K562 (cell line): ENCODE results near the gene PIH1D1. TPM values are rescaled to one million over a fixed set of nuclear protein-coding genes. Genes with fewer than 3 reads are reported as not detected.
A peak's percentile ranks its signal among the peaks of the same experiment; 100 is the strongest.

ENCODE experiments used
- E2F6 ChIP-seq, 2 experiments: IDR thresholded peaks; 2 replicates each; pipeline ENCODE4 v1.6.1; 2011; ENCODE audit warnings: borderline replicate concordance in 1 of 2, control low read depth in 1 of 2, low read depth in 1 of 2, low read length in 1 of 2, mild to moderate bottlenecking in 1 of 2, mixed read lengths in 1 of 2, moderate library complexity in 1 of 2; ENCODE audit not compliant: insufficient read depth in 1 of 2, insufficient read length in 1 of 2, poor library complexity in 1 of 2, severe bottlenecking in 1 of 2; ENCODE audit errors: extremely low read depth in 1 of 2
- FOSL1 ChIP-seq: fragments of 200-800 bp; sonication (Bioruptor generic); conservative IDR thresholded peaks from 2 replicates; pipeline ENCODE4 v1.6.1; 2016; ENCODE audit warnings: missing genetic modification characterization, missing compliant biosample characterization
- HCFC1 ChIP-seq: IDR thresholded peaks from 2 replicates; pipeline ENCODE4 v1.6.1; 2012; ENCODE audit warnings: low read depth, low read length, improper control_type of control experiment
- HNRNPUL1 ChIP-seq: fragments of 200-400 bp; formaldehyde crosslinking; IDR thresholded peaks from 2 replicates; pipeline ENCODE4 v1.6.1; 2017; ENCODE audit warnings: low read length
- KAT7 ChIP-seq: sonication (generic); formaldehyde crosslinking; IDR thresholded peaks from 2 replicates; pipeline ENCODE4 v1.8.0; 2022; ENCODE audit warnings: missing genetic modification reagents, mild to moderate bottlenecking, borderline replicate concordance
- MAZ ChIP-seq, 2 experiments: fragments of 450-650 bp in 1 of 2; sonication (generic) in 1 of 2; formaldehyde crosslinking; IDR thresholded peaks in 1 of 2; conservative IDR thresholded peaks in 1 of 2; 2 replicates each; pipeline versions ENCODE4 v1.4.0 to v1.5.0; 2020; ENCODE audit warnings: mild to moderate bottlenecking in 1 of 2, missing genetic modification reagents in 1 of 2
- NR2F6 ChIP-seq: fragments of 450-650 bp; formaldehyde crosslinking; IDR thresholded peaks from 2 replicates; pipeline ENCODE4 v1.4.0; 2020; ENCODE audit warnings: mild to moderate bottlenecking
- POLR2G ChIP-seq: fragments of 200-400 bp; formaldehyde crosslinking; IDR thresholded peaks from 2 replicates; pipeline ENCODE4 v1.6.1; 2017; ENCODE audit warnings: low read depth, mild to moderate bottlenecking, antibody characterized with exemption, low read length, moderate library complexity
- REST ChIP-seq, 2 experiments: fragments of 450-650 bp; formaldehyde crosslinking in 1 of 2; IDR thresholded peaks; 2 replicates each; pipeline versions ENCODE4 v1.4.0 to v1.6.1; 2014 to 2020; ENCODE audit warnings: mild to moderate bottlenecking in 2 of 2, borderline replicate concordance in 1 of 2, low read depth in 1 of 2
- SRF ChIP-seq, 2 experiments: fragments of 250-450, 450-650 bp in 1 of 2; sonication (Bioruptor Pico) in 1 of 2; sonication (generic) in 1 of 2; formaldehyde crosslinking; IDR thresholded peaks; 2 replicates each; pipeline versions ENCODE4 v1.5.0 to v1.5.1; 2020 to 2022; ENCODE audit warnings: mild to moderate bottlenecking in 1 of 2, missing genetic modification reagents in 1 of 2
- ZBTB1 ChIP-seq: sonication (generic); formaldehyde crosslinking; IDR thresholded peaks from 2 replicates; pipeline ENCODE4 v1.8.1; 2023; ENCODE audit warnings: missing genetic modification reagents, low read depth, mild to moderate bottlenecking, borderline replicate concordance
- ZNF217 ChIP-seq: sonication (generic); formaldehyde crosslinking; IDR thresholded peaks from 2 replicates; pipeline ENCODE4 v1.8.0; 2022; ENCODE audit warnings: mild to moderate bottlenecking, missing genetic modification reagents
- ZNF324 ChIP-seq: fragments of 250-450 bp; sonication (Bioruptor Pico); IDR thresholded peaks from 2 replicates; pipeline ENCODE4 v1.4.0; 2020; ENCODE audit warnings: mild to moderate bottlenecking
- ZNF384 ChIP-seq: IDR thresholded peaks from 2 replicates; pipeline ENCODE4 v1.6.1; 2012; ENCODE audit warnings: low read depth, low read length, improper control_type of control experiment
- ZNF699 ChIP-seq: fragments of 250-450 bp; sonication (Bioruptor Pico); IDR thresholded peaks from 2 replicates; pipeline ENCODE4 v1.8.0; 2021; ENCODE audit warnings: mild to moderate bottlenecking, moderate library complexity; ENCODE audit not compliant: insufficient replicate concordance
- polyA plus RNA-seq, 8 experiments: library from polyadenylated mRNA; depleted of rRNA in 4 of 8; stranded (reverse) in 5 of 8; unstranded in 3 of 8; fragments of >200 nt; fragmentation: Nextera tagmentation in 2 of 8; fragmentation: Illumina TruSeq in 1 of 8; extraction: Ambion mirVana in 2 of 8; extraction: Trizol in 1 of 8; gene quantifications; 2 replicates each; pipeline versions ENCODE4 v1.2.1 to v1.2.3, GENCODE V29; 2011 to 2014; ENCODE audit warnings: inconsistent platforms in 1 of 8, missing spikeins in 1 of 8
- total RNA-seq, 7 experiments: library from RNA; depleted of rRNA in 6 of 7; stranded (reverse); fragments of >200 nt in 6 of 7; fragmentation: Illumina TruSeq in 2 of 7; extraction: Trizol in 2 of 7; gene quantifications; 2 replicates each; pipeline versions ENCODE4 v1.2.1 to v1.2.3, GENCODE V29; 2011 to 2021; ENCODE audit warnings: low replicate concordance in 1 of 7

Gene PIH1D1
- total and polyA plus RNA-seq, 9 of the 15 experiments (the other 6 are each of a cell fraction or from before 2014, with no cell fraction given), result 26.5 to 224 (median 137) TPM

- TF ChIP-seq MAZ (CRISPR knock-in tag; conservative IDR thresholded peaks at IDR 0.05 in 1 of 2, IDR thresholded peaks at IDR 0.05 in 1 of 2) (peak in 1 of 2 experiments; percentile 51; a peak in 2 of 4 replicates), ZNF384 (no peak), ZNF324 (CRISPR knock-in tag) (no peak), SRF (CRISPR knock-in tag; IDR thresholded peaks at IDR 0.05) (no peak), E2F6 (IDR thresholded peaks at IDR 0.05; ENCODE audit: borderline replicate concordance in 1 of 2, extremely low read depth in 1 of 2, insufficient read depth in 1 of 2, insufficient read length in 1 of 2, low read depth in 1 of 2, low read length in 1 of 2, poor library complexity in 1 of 2, severe bottlenecking in 1 of 2) (peak in 1 of 2 experiments; percentile 27), ZNF699 (no peak), ZNF217 (CRISPR knock-in tag) (no peak), KAT7 (CRISPR knock-in tag) (peak; percentile 96; the same call in 1 of the 2 replicates), REST (IDR thresholded peaks at IDR 0.05; ENCODE audit: borderline replicate concordance) (no peak), REST (CRISPR knock-in tag; IDR thresholded peaks at IDR 0.05; ENCODE audit: low read depth) (no peak), FOSL1 (tag) (no peak), ZBTB1 (CRISPR knock-in tag) (peak; percentile 74; the same call in 1 of the 2 replicates), HNRNPUL1 (0 out of 2 replicates have a peak, but pooled peaks have one; percentile 31), NR2F6 (CRISPR knock-in tag) (no peak), POLR2G (peak; percentile 44), HCFC1 (peak; percentile 27; the same call in 1 of the 2 replicates)
Observed at GRCh38 chr19:49489601-49490167, 38.1 kb upstream of the PIH1D1 start (continued).
